HCT116 (cell line): Measurements from ENCODE around the gene KMT2D. TPM values are rescaled to one million over a fixed set of nuclear protein-coding genes. Genes with fewer than 3 reads are reported as not detected.

Experiments used
- ATAC-seq: fragments of 200-7000 bp; cut with Tn5 transposase; 2 replicates; pipeline ENCODE4 v1.9.1; 2020; ENCODE audit warnings: mild to moderate bottlenecking, moderate library complexity
- BruUV-seq: library from RNA; stranded (reverse); fragments of 400-500 nt; replicated peaks from 2 replicates; lab custom pipeline; 2021; lab: Mats Ljungman, UMichigan
- CTCF ChIA-PET: fragments of 300-600 bp; sonication (Branson Sonifier 250); formaldehyde crosslinking; loops from one replicate; lab custom pipeline; 2021; ENCODE audit warnings: antibody characterized with exemption; lab: Charles Lee
- POLR2A ChIA-PET: fragments of 300-600, 350-600 bp; sonication (Branson Sonifier 250); formaldehyde crosslinking; loops from one replicate; lab custom pipeline; 2021; ENCODE audit warnings: antibody characterized with exemption; lab: Charles Lee
- RAD21 ChIA-PET, 2 experiments: fragments of 300-600 bp; sonication (Branson Sonifier 250); formaldehyde crosslinking; loops; one replicate each; lab custom pipeline; 2023; ENCODE audit warnings: low total read pairs in 2 of 2; ENCODE audit not compliant: uncharacterized antibody in 2 of 2, unreplicated experiment in 2 of 2, low non-redundant PET in 1 of 2; lab: Charles Lee
- DNase-seq: peaks from one replicate; pipeline ENCODE4 v3.0.0-alpha.2; 2010; ENCODE audit warnings: low read depth, low spot score
- H2AFZ ChIP-seq: fragments of 200-600 bp; shearing (Covaris generic), sonication (generic); 2 replicates; pipeline ENCODE4 v1.6.1; 2017; ENCODE audit warnings: low read depth, mixed run types, mixed read lengths, antibody characterized with exemption, low read length; ENCODE audit not compliant: poor library complexity, severe bottlenecking
- H3K27ac ChIP-seq: 2 replicates; pipeline ENCODE4 v1.5.1; 2012; ENCODE audit warnings: low read depth, low read length
- H3K27me3 ChIP-seq: fragments of 200-600 bp; sonication (generic); 2 replicates; pipeline ENCODE4 v1.6.1; 2016; ENCODE audit warnings: mixed run types, low read length, mixed read lengths; ENCODE audit not compliant: insufficient read depth
- H3K36me3 ChIP-seq, 2 experiments: fragments of 200-500 bp in 1 of 2; fragments of 200-600 bp in 1 of 2; sonication (Bioruptor generic) in 1 of 2; sonication (generic) in 1 of 2; 2 replicates each; pipeline versions ENCODE4 v1.5.1 to v1.6.1; 2014 to 2016; ENCODE audit warnings: low read length in 2 of 2, inconsistent platforms in 1 of 2, mixed read lengths in 1 of 2, mixed run types in 1 of 2; ENCODE audit not compliant: insufficient read depth in 2 of 2, control insufficient read depth in 1 of 2
- H3K4me1 ChIP-seq, 2 experiments: fragments of 200-600 bp in 1 of 2; sonication (generic) in 1 of 2; 2 replicates each; pipeline versions ENCODE4 v1.5.1 to v1.6.1; 2012 to 2017; ENCODE audit warnings: low read length in 2 of 2, inconsistent platforms in 1 of 2, mild to moderate bottlenecking in 1 of 2, mixed read lengths in 1 of 2, mixed run types in 1 of 2, moderate library complexity in 1 of 2; ENCODE audit not compliant: insufficient read depth in 2 of 2, control insufficient read depth in 1 of 2
- H3K4me2 ChIP-seq: fragments of 200-600 bp; sonication (generic); 2 replicates; pipeline ENCODE4 v1.6.1; 2017; ENCODE audit warnings: mixed run types, low read length, mixed read lengths
- H3K4me3 ChIP-seq, 2 experiments: fragments of 200-600 bp in 1 of 2; sonication (generic) in 1 of 2; replicated peaks in 1 of 2; 2 replicates each; pipeline ENCODE4 v1.5.1; 2011 to 2016; ENCODE audit warnings: low read length in 2 of 2, control low read depth in 1 of 2, low read depth in 1 of 2, mild to moderate bottlenecking in 1 of 2, mixed read lengths in 1 of 2, mixed run types in 1 of 2
- H3K79me2 ChIP-seq: fragments of 200-600 bp; sonication (generic); 2 replicates; pipeline ENCODE4 v1.6.1; 2017; ENCODE audit warnings: mild to moderate bottlenecking, mixed run types, low read length, moderate library complexity, mixed read lengths; ENCODE audit not compliant: insufficient read depth
- H3K9ac ChIP-seq: fragments of 200-600 bp; sonication (generic); 2 replicates; pipeline ENCODE4 v1.6.1; 2016; ENCODE audit warnings: low read length, mixed read lengths
- H3K9me2 ChIP-seq: fragments of 200-600 bp; sonication (generic), shearing (Covaris generic); 2 replicates; pipeline ENCODE4 v1.6.1; 2017; ENCODE audit warnings: mixed run types, mild to moderate bottlenecking, moderate library complexity; ENCODE audit not compliant: insufficient read depth
- H3K9me3 ChIP-seq, 2 experiments: fragments of 200-500 bp in 1 of 2; fragments of 200-600 bp in 1 of 2; sonication (Bioruptor generic) in 1 of 2; sonication (generic) in 1 of 2; 2 replicates each; pipeline ENCODE4 v1.6.1; 2014 to 2017; ENCODE audit warnings: low read length in 2 of 2, mixed read lengths in 2 of 2, inconsistent platforms in 1 of 2, low read depth in 1 of 2, mild to moderate bottlenecking in 1 of 2, mixed run types in 1 of 2, moderate library complexity in 1 of 2; ENCODE audit not compliant: control insufficient read depth in 1 of 2, insufficient read depth in 1 of 2
- H4K20me1 ChIP-seq: fragments of 200-600 bp; sonication (generic), shearing (Covaris generic); 2 replicates; pipeline ENCODE4 v1.6.1; 2017; ENCODE audit warnings: mixed run types, mild to moderate bottlenecking, moderate library complexity; ENCODE audit not compliant: insufficient read depth
- CBX3 ChIP-seq: IDR thresholded peaks from 2 replicates; pipeline ENCODE4 v1.6.1; 2012; ENCODE audit warnings: low read depth
- CEBPB ChIP-seq: IDR thresholded peaks from 2 replicates; pipeline ENCODE4 v1.6.1; 2012; ENCODE audit warnings: low read depth
- CTCF ChIP-seq, 3 experiments: fragments of 200-600 bp in 1 of 3; sonication (generic) in 1 of 3; IDR thresholded peaks in 2 of 3; conservative IDR thresholded peaks in 1 of 3; 2 replicates each; pipeline ENCODE4 v1.5.1; 2012 to 2017; ENCODE audit warnings: low read depth in 2 of 3, low read length in 2 of 3, antibody characterized with exemption in 1 of 3, borderline replicate concordance in 1 of 3, control low read depth in 1 of 3, mild to moderate bottlenecking in 1 of 3, mixed read lengths in 1 of 3, mixed run types in 1 of 3, moderate library complexity in 1 of 3; ENCODE audit not compliant: insufficient read depth in 1 of 3
- EGR1 ChIP-seq: IDR thresholded peaks from 2 replicates; pipeline ENCODE4 v1.6.1; 2012; ENCODE audit warnings: low read depth
- ELF1 ChIP-seq: IDR thresholded peaks from 2 replicates; pipeline ENCODE4 v1.6.1; 2012; ENCODE audit warnings: low read depth, borderline replicate concordance
- FOSL1 ChIP-seq: IDR thresholded peaks from 2 replicates; pipeline ENCODE4 v1.6.1; 2012; ENCODE audit warnings: low read depth
- JUND ChIP-seq: IDR thresholded peaks from 2 replicates; pipeline ENCODE4 v1.6.1; 2012
- POLR2A ChIP-seq: IDR thresholded peaks from 2 replicates; pipeline ENCODE4 v1.7.0; 2011; ENCODE audit warnings: borderline replicate concordance; ENCODE audit not compliant: insufficient read depth, insufficient read length; ENCODE audit errors: extremely low read depth
- RAD21 ChIP-seq: IDR thresholded peaks from 2 replicates; pipeline ENCODE4 v1.6.1; 2012; ENCODE audit warnings: low read depth, mild to moderate bottlenecking
- SIN3A ChIP-seq: IDR thresholded peaks from 2 replicates; pipeline ENCODE4 v1.6.1; 2012; ENCODE audit warnings: low read depth
- SP1 ChIP-seq: IDR thresholded peaks from 2 replicates; pipeline ENCODE4 v1.6.1; 2012; ENCODE audit warnings: low read depth
- SRF ChIP-seq: IDR thresholded peaks from 2 replicates; pipeline ENCODE4 v1.6.1; 2012; ENCODE audit warnings: low read depth
- TCF7L2 ChIP-seq: IDR thresholded peaks from 2 replicates; pipeline ENCODE4 v1.7.0; 2011; ENCODE audit warnings: borderline replicate concordance, inconsistent platforms; ENCODE audit not compliant: insufficient read depth, insufficient read length; ENCODE audit errors: extremely low read depth
- YY1 ChIP-seq: IDR thresholded peaks from 2 replicates; pipeline ENCODE4 v1.6.1; 2011; ENCODE audit warnings: low read length, low read depth, moderate library complexity, mild to moderate bottlenecking; ENCODE audit not compliant: insufficient replicate concordance; ENCODE audit errors: extremely low read depth
- ZBTB33 ChIP-seq: IDR thresholded peaks from 2 replicates; pipeline ENCODE4 v1.6.1; 2011; ENCODE audit warnings: mild to moderate bottlenecking, low read length, moderate library complexity; ENCODE audit not compliant: insufficient replicate concordance; ENCODE audit errors: extremely low read depth
- intact Hi-C: fragments of 100-400 bp; cut with micrococcal nuclease; formaldehyde crosslinking; loops from 2 replicates; pipeline ENCODE4 v1.10.0; 2022
- total RNA-seq: library from RNA; stranded (reverse); gene quantifications from one replicate; pipeline ENCODE4 v1.2.1, GENCODE V29; 2021; ENCODE audit not compliant: unreplicated experiment
- TF ChIP-seq, protein P1 (sequence below): IDR thresholded peaks from 2 replicates; pipeline ENCODE4 v1.6.1; 2012

The KMT2D gene
- total RNA-seq, 1 experiment from 2014 or later: 71.3 TPM

DNA sequence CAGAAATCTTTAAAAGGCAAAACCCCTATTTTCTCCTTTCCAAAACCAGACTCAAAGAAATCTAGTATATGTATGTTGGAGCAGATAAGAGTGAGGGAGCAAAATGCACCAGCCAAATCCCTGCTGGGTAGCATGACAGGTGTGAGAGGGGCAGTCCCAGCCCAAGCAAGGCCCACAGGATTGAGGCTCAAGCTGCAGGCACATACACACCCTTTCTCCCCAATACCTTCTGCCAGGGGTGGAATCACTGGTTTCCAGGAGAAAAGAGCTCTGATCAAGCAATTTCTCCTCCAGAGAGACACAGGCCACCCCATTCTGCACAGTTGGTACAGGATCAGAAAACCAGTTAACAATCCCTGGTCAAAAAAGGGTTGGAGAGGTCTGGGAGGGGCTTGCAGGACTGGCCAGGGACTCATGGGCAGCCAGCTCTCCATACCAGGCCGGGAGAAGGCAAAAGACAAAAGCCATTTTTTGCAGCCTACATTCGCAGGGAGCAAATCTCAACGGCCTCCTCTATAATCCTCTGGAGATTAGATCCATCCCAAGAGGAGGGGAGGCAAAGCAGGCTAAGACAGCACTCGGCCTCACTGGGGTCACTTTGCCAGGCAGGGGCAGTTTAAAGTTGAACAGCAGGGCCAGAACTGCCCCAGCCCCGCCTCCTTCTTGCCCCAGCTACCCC lies 2.1 kb downstream of the KMT2D start:
- ChIA-PET CTCF (interaction anchor here (0.8 to 1.2 kb wide), 3 partner anchors 30 to 177 kb away, joined by 3 read pairs; no protein-coding TSS in a partner anchor), POLR2A (interaction anchor here (0.6 kb wide), 1 partner anchor 15 kb away, joined by 4 read pairs; no protein-coding TSS in a partner anchor)
- peak overlapping the region; percentile 76 to 92 for H3K4me3 ChIP-seq
- TF ChIP-seq TCF7L2 (no peak), SRF (no peak), ELF1 (no peak), SP1 (no peak), YY1 (no peak), POLR2A (no peak), EGR1 (no peak), CTCF (IDR thresholded peaks at IDR 0.05 in 2 of 3, conservative IDR thresholded peaks at IDR 0.05 in 1 of 3; ENCODE audit: borderline replicate concordance in 1 of 3, insufficient read depth in 1 of 3, low read depth in 2 of 3, low read length in 2 of 3) (no peak), CBX3 (no peak), JUND (no peak), SIN3A (no peak), ZBTB33 (no peak), FOSL1 (no peak), CEBPB (no peak), RAD21 (no peak)
- TF ChIP-seq, protein P1, sequence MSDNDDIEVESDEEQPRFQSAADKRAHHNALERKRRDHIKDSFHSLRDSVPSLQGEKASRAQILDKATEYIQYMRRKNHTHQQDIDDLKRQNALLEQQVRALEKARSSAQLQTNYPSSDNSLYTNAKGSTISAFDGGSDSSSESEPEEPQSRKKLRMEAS: no peak
- TF ChIP-seq, all 23 proteins: peak for 0
- Histone ChIP-seq H2AFZ (no peak overlapping the region), H3K4me1 (peaks cover 17 to 40% of the 10 kb centered on the region in 2 experiments), H3K9me3 (no peaks in the 10 kb centered on the region), H3K9ac (peak overlapping the region; percentile 97), H3K36me3 (peaks cover 11 to 14% of the 10 kb centered on the region in 2 experiments; a peak in 2 of 4 replicates), H3K27ac (peak overlapping the region; percentile 89; the same call in 1 of the 2 replicates), H3K4me2 (peak overlapping the region; percentile 97), H3K9me2 (no peaks in the 10 kb centered on the region), H3K79me2 (peaks cover 77% of the 10 kb centered on the region), H4K20me1 (no peaks in the 10 kb centered on the region), H3K27me3 (no peaks in the 10 kb centered on the region)
- ATAC-seq (no peak), DNase-seq (no peak)
- RAD21 ChIA-PET: interaction anchor here in 1 of 2 experiments (1.0 kb wide), 1 partner anchor 69 kb away, joined by 3 read pairs; no protein-coding TSS in a partner anchor
- intact Hi-C loops: no loop called here
- BruUV-seq: no TSS peak
